ENCODE data around the gene DLK1. TPM values are rescaled to one million over a fixed set of nuclear protein-coding genes. Genes with fewer than 3 reads are reported as not detected.

Gene DLK1
- total and polyA plus RNA-seq, 2 donors: 4.8 to 6.9 TPM

GRCh38 chr14:100778951-100779690 lies 52.4 kb downstream of the DLK1 start:
- no peak for DNase-seq (ENCODE audit: low read depth in 6 of 9, low spot score in 9 of 9)

DNA sequence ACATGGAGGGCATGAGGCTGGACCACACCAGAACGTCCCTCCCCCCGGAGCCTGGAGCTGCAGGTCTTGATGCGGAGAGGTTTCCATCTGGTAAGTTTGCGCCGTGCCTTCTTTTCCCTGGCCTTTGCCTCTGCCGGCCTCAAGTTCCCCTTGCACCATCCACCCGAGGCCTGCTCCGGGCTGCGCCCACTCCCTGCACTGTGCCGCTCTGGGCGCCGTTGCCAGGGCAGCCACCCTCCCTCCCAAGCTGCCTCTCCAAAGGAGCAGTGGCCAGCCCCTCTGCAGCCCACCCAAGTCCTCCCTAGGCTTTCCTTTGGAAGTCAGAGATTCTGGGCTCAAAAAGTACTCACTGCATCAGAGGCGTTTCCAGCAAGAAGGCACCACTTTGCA lies 53.0 kb downstream of the DLK1 start:
- DNase-seq (ENCODE audit: low read depth in 6 of 9, low spot score in 9 of 9): no peak
- no peak overlapping the region for H3K27ac ChIP-seq (ENCODE audit: low read depth in 1 of 2, low read length in 1 of 2)
- no peaks in the 10 kb centered on the region for H3K27me3 ChIP-seq (ENCODE audit: control insufficient read depth in 2 of 2, insufficient read depth in 1 of 2, low read length in 1 of 2)
- 98% methylated on average over 13 of the region's 13 CpGs for WGBS
- H3K4me1 ChIP-seq (ENCODE audit: control insufficient read depth in 2 of 2, insufficient read depth in 2 of 2, low read length in 2 of 2): no peaks in the 10 kb centered on the region
- peaks cover 0 to 1% of the 10 kb centered on the region in 2 donors for H3K9me3 ChIP-seq (ENCODE audit: control insufficient read depth in 2 of 2, insufficient read depth in 1 of 2, low read length in 1 of 2)
- H3K36me3 ChIP-seq (ENCODE audit: control insufficient read depth in 2 of 2, insufficient read depth in 2 of 2, low read length in 1 of 2): no peaks in the 10 kb centered on the region
- H3K4me3 ChIP-seq (ENCODE audit: low read length in 2 of 2): no peak overlapping the region

More at GRCh38 chr14:100778951-100779690, 52.4 kb downstream of the DLK1 start:
- Histone ChIP-seq H3K4me3 (ENCODE audit: low read length in 2 of 2) (no peak overlapping the region), H3K36me3 (ENCODE audit: control insufficient read depth in 2 of 2, insufficient read depth in 2 of 2, low read length in 1 of 2) (no peaks in the 10 kb centered on the region), H3K9me3 (ENCODE audit: control insufficient read depth in 2 of 2, insufficient read depth in 1 of 2, low read length in 1 of 2) (peaks cover 0 to 1% of the 10 kb centered on the region in 2 donors), H3K27me3 (ENCODE audit: control insufficient read depth in 2 of 2, insufficient read depth in 1 of 2, low read length in 1 of 2) (no peaks in the 10 kb centered on the region), H3K4me1 (ENCODE audit: control insufficient read depth in 2 of 2, insufficient read depth in 2 of 2, low read length in 2 of 2) (no peaks in the 10 kb centered on the region), H3K27ac (ENCODE audit: low read depth in 1 of 2, low read length in 1 of 2) (no peak overlapping the region)
- 95% methylated on average over 24 of the region's 24 CpGs for WGBS

GRCh38 chr14:100780246-100780645 lies 53.6 kb downstream of the DLK1 start:
- Histone ChIP-seq H3K4me3 (ENCODE audit: low read length in 2 of 2) (no peak overlapping the region), H3K4me1 (ENCODE audit: control insufficient read depth in 2 of 2, insufficient read depth in 2 of 2, low read length in 2 of 2) (no peaks in the 10 kb centered on the region), H3K36me3 (ENCODE audit: control insufficient read depth in 2 of 2, insufficient read depth in 2 of 2, low read length in 1 of 2) (no peaks in the 10 kb centered on the region), H3K27me3 (ENCODE audit: control insufficient read depth in 2 of 2, insufficient read depth in 1 of 2, low read length in 1 of 2) (no peaks in the 10 kb centered on the region), H3K9me3 (ENCODE audit: control insufficient read depth in 2 of 2, insufficient read depth in 1 of 2, low read length in 1 of 2) (peaks cover 0 to 1% of the 10 kb centered on the region in 2 donors), H3K27ac (ENCODE audit: low read depth in 1 of 2, low read length in 1 of 2) (no peak overlapping the region)
- 88% methylated on average over 12 of the region's 12 CpGs for WGBS
- DNase-seq (ENCODE audit: low read depth in 6 of 9, low spot score in 9 of 9): no peak

DNA sequence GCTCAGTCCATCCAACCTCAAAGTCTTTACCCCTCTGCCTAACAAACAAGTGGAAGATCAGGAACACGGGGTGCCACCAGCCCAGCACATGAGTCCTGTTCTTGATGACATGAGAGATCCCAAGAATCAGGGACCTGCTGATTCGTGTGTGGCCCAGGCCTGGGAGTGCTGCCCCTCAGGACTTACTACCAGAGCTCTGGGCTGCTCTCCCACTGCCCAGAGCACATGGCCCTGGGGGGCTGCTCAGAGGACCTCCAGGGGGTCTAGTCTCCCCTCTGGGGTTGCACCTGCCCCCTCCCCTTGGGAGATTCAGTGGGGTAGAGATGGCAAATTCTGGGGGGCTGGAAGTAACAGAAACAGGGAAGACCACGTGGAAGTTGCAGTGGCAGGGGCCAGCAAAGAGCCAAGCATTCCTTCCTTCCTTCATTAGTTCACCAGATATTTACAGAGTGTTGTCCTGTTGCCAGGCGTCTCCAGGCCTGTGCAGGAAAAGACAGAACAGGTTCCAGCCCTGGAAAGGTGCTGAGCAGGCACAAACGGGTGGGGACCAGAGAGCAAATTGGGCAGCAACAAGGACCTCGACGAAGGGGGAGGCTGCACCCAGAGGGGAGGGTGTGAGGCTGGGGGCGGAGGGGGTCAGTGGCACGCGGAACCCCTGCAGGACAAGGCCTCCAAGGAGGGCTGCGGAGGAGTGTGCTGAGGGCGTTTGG lies 54.1 kb downstream of the DLK1 start:
- Histone ChIP-seq H3K9me3 (ENCODE audit: control insufficient read depth in 2 of 2, insufficient read depth in 1 of 2, low read length in 1 of 2) (peaks cover 0 to 1% of the 10 kb centered on the region in 2 donors), H3K4me3 (ENCODE audit: low read length in 2 of 2) (no peak overlapping the region), H3K4me1 (ENCODE audit: control insufficient read depth in 2 of 2, insufficient read depth in 2 of 2, low read length in 2 of 2) (no peaks in the 10 kb centered on the region), H3K27me3 (ENCODE audit: control insufficient read depth in 2 of 2, insufficient read depth in 1 of 2, low read length in 1 of 2) (no peaks in the 10 kb centered on the region), H3K36me3 (ENCODE audit: control insufficient read depth in 2 of 2, insufficient read depth in 2 of 2, low read length in 1 of 2) (no peaks in the 10 kb centered on the region), H3K27ac (ENCODE audit: low read depth in 1 of 2, low read length in 1 of 2) (no peak overlapping the region)
- 96% methylated on average over 12 of the region's 12 CpGs for WGBS
- no peak for DNase-seq (ENCODE audit: low read depth in 6 of 9, low spot score in 9 of 9)

GRCh38 chr14:100781952-100782351 lies 55.3 kb downstream of the DLK1 start:
- H3K4me1 ChIP-seq (ENCODE audit: control insufficient read depth in 2 of 2, insufficient read depth in 2 of 2, low read length in 2 of 2): no peaks in the 10 kb centered on the region
- no peak for DNase-seq (ENCODE audit: low read depth in 6 of 9, low spot score in 9 of 9)
- WGBS: 96% methylated on average over 8 of the region's 8 CpGs
- no peaks in the 10 kb centered on the region for H3K36me3 ChIP-seq (ENCODE audit: control insufficient read depth in 2 of 2, insufficient read depth in 2 of 2, low read length in 1 of 2)
- H3K4me3 ChIP-seq (ENCODE audit: low read length in 2 of 2): no peak overlapping the region
- H3K9me3 ChIP-seq (ENCODE audit: control insufficient read depth in 2 of 2, insufficient read depth in 1 of 2, low read length in 1 of 2): peaks cover 0 to 1% of the 10 kb centered on the region in 2 donors
- no peak overlapping the region for H3K27ac ChIP-seq (ENCODE audit: low read depth in 1 of 2, low read length in 1 of 2)
- H3K27me3 ChIP-seq (ENCODE audit: control insufficient read depth in 2 of 2, insufficient read depth in 1 of 2, low read length in 1 of 2): no peaks in the 10 kb centered on the region

- WGBS: 82% methylated on average over 13 of the region's 13 CpGs
- H3K4me1 ChIP-seq (ENCODE audit: control insufficient read depth in 2 of 2, insufficient read depth in 2 of 2, low read length in 2 of 2): no peaks in the 10 kb centered on the region
- no peak overlapping the region for H3K4me3 ChIP-seq (ENCODE audit: low read length in 2 of 2)
- H3K36me3 ChIP-seq (ENCODE audit: control insufficient read depth in 2 of 2, insufficient read depth in 2 of 2, low read length in 1 of 2): no peaks in the 10 kb centered on the region
- H3K27me3 ChIP-seq (ENCODE audit: control insufficient read depth in 2 of 2, insufficient read depth in 1 of 2, low read length in 1 of 2): no peaks in the 10 kb centered on the region
- H3K27ac ChIP-seq (ENCODE audit: low read depth in 1 of 2, low read length in 1 of 2): no peak overlapping the region
- peaks cover 0 to 1% of the 10 kb centered on the region in 2 donors for H3K9me3 ChIP-seq (ENCODE audit: control insufficient read depth in 2 of 2, insufficient read depth in 1 of 2, low read length in 1 of 2)
- no peak for DNase-seq (ENCODE audit: low read depth in 6 of 9, low spot score in 9 of 9)
Measured at GRCh38 chr14:100782516-100783320, 56.0 kb downstream of the DLK1 start.

DNA sequence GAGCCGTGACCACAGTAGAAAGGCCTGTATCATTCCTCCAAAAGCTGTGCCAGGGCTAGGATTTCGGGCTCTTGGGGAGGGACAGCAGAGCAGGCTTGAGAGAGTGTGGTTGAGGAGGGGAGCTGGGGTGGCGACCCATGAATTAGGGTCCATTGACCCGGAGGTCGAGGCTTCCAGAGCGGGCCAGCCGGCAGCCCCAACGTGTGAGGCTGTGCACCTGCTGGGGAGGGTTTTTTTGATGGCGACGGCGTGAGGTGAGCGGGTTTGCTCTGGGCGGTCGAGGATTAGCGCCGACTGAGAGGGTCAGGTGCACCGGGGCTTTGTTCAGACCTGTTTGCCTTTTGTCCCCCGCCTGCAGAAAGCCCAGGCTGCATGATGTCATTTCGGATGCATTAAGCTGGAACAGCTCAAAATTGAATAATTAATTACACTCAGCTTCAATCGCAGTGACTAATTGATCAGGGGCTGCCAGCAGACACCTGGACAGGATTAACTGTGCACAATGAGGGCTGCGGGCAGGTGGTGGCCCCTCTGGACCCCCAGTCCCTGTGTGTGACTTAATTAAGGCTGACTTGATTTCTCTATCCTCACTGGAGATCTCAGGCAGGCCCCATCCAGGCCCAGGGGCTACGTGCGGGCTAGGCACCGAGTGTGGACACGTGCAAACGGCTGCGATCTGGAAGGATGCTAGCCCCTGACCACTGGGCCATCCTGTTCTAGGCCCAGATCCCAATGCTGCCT lies 57.1 kb downstream of the DLK1 start:
- no peak for DNase-seq (ENCODE audit: low read depth in 6 of 9, low spot score in 9 of 9)
- H3K36me3 ChIP-seq (ENCODE audit: control insufficient read depth in 2 of 2, insufficient read depth in 2 of 2, low read length in 1 of 2): no peaks in the 10 kb centered on the region
- H3K27me3 ChIP-seq (ENCODE audit: control insufficient read depth in 2 of 2, insufficient read depth in 1 of 2, low read length in 1 of 2): no peaks in the 10 kb centered on the region
- no peak overlapping the region for H3K27ac ChIP-seq (ENCODE audit: low read depth in 1 of 2, low read length in 1 of 2)
- WGBS: 95% methylated on average over 27 of the region's 27 CpGs
- H3K4me3 ChIP-seq (ENCODE audit: low read length in 2 of 2): no peak overlapping the region
- H3K4me1 ChIP-seq (ENCODE audit: control insufficient read depth in 2 of 2, insufficient read depth in 2 of 2, low read length in 2 of 2): no peaks in the 10 kb centered on the region
- H3K9me3 ChIP-seq (ENCODE audit: control insufficient read depth in 2 of 2, insufficient read depth in 1 of 2, low read length in 1 of 2): peaks cover 0 to 1% of the 10 kb centered on the region in 2 donors

DNA sequence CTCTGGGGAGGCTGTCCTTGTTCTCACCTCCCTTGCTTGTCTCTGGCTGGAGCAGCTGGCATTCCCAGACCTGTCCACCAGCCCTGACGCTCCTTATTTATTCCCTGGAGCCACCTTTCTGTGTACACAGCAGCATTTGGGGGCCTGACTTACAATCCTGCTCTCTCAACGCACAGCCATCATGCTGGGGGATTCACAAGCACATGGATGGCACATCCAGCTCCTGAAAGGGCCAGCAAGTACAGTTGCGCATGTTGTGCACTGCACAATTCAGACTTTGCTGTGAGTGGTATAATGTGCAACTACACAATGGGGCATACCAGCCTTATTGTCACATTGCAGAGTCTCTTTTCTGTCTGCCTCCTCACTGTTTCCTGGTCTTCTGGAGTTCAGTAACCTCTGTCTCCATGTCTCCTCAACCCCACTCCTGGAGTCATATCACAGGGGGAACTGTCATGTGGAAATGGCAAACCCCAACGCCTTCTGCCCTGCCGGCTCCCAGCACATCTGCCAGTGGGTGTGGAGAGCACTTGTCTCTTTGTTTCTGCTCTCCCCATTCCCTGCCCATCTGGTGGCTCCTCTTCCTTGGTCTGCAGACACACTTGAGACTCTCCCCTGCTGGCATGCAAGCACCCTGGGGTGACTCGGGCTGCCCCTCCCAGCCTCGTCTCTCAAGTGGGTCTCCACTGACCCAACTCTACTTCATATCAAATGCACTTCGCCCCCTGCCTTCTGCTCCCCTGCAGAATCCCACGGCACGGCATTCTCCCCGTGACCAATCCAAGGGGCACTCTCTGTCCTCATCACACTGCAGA lies 58.0 kb downstream of the DLK1 start:
- peaks cover 0 to 1% of the 10 kb centered on the region in 2 donors for H3K9me3 ChIP-seq (ENCODE audit: control insufficient read depth in 2 of 2, insufficient read depth in 1 of 2, low read length in 1 of 2)
- no peak overlapping the region for H3K4me3 ChIP-seq (ENCODE audit: low read length in 2 of 2)
- 95% methylated on average over 11 of the region's 11 CpGs for WGBS
- no peak for DNase-seq (ENCODE audit: low read depth in 6 of 9, low spot score in 9 of 9)
- no peaks in the 10 kb centered on the region for H3K27me3 ChIP-seq (ENCODE audit: control insufficient read depth in 2 of 2, insufficient read depth in 1 of 2, low read length in 1 of 2)
- no peak overlapping the region for H3K27ac ChIP-seq (ENCODE audit: low read depth in 1 of 2, low read length in 1 of 2)
- no peaks in the 10 kb centered on the region for H3K36me3 ChIP-seq (ENCODE audit: control insufficient read depth in 2 of 2, insufficient read depth in 2 of 2, low read length in 1 of 2)
- H3K4me1 ChIP-seq (ENCODE audit: control insufficient read depth in 2 of 2, insufficient read depth in 2 of 2, low read length in 2 of 2): no peaks in the 10 kb centered on the region
